SH-SY5Y (cell line): ENCODE results near the gene TACR2.
A peak's percentile ranks its signal among the peaks of the same experiment; 100 is the strongest.

Experiments
- GATA2 ChIP-seq: IDR thresholded peaks from 2 replicates; pipeline ENCODE4 v1.6.1; 2011; ENCODE audit warnings: mild to moderate bottlenecking, low read depth, low read length
- GATA3 ChIP-seq: IDR thresholded peaks from 2 replicates; pipeline ENCODE4 v1.6.1; 2011; ENCODE audit warnings: low read depth, mild to moderate bottlenecking, low read length, moderate library complexity

The TACR2 gene

GRCh38 chr10:69455006-69455763, 38.5 kb upstream of the TACR2 start:
- no peak for TF ChIP-seq GATA3
- no peak for TF ChIP-seq GATA2

GRCh38 chr10:69453795-69454194, 37.1 kb upstream of the TACR2 start:
- TF ChIP-seq GATA3 (no peak), GATA2 (peak; percentile 35; the same call in 1 of the 2 replicates)

GRCh38 chr10:69452676-69453415, 36.1 kb upstream of the TACR2 start:
- TF ChIP-seq GATA2 (no peak), GATA3 (no peak)

- TF ChIP-seq GATA2: no peak
- TF ChIP-seq GATA3: no peak
Measured at GRCh38 chr10:69451784-69452251, 35.1 kb upstream of the TACR2 start.

- no peak for TF ChIP-seq GATA3
- no peak for TF ChIP-seq GATA2
Measured at GRCh38 chr10:69451209-69451783, 34.6 kb upstream of the TACR2 start, which contains the start of gene TSPAN15. Gene TSPAN15 (plus strand): TSS chr10:69451465. CDS start chr10:69451595, 130 bp downstream.

GRCh38 chr10:69449841-69450240, 33.1 kb upstream of the TACR2 start:
- TF ChIP-seq GATA2: no peak
- TF ChIP-seq GATA3: no peak

GRCh38 chr10:69446650-69447151, 30.0 kb upstream of the TACR2 start:
- TF ChIP-seq GATA3: no peak

DNA sequence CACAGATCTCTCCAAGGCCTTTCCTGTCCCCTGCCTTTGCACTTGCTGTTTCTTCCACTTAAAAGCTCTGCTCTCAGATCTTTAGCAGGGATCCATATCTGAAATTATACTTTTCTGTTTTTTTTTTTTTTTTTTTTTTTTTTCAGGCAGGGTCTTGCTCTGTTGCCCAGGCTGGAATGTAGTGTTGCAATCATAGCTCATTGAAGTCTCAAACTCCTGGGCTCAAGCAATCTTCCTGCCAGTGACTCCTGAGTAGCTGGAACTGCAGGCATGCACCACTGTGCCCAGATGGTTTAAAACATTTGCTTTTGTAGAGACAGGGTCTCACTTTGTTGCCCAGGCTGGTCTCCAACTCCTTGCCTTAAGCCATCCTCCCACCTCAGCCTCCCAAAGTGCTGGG, 29.5 kb upstream of the TACR2 start:
- TF ChIP-seq GATA2 (no peak), GATA3 (no peak)

GRCh38 chr10:69445041-69445440, 28.3 kb upstream of the TACR2 start:
- TF ChIP-seq GATA2 (no peak), GATA3 (no peak)

- no peak for TF ChIP-seq GATA2
- TF ChIP-seq GATA3: no peak
Measured at GRCh38 chr10:69443354-69443753, 26.6 kb upstream of the TACR2 start.

GRCh38 chr10:69439813-69440506, 23.2 kb upstream of the TACR2 start:
- TF ChIP-seq GATA3 (no peak), GATA2 (no peak)

GRCh38 chr10:69439350-69439739, 22.6 kb upstream of the TACR2 start:
- TF ChIP-seq GATA3 (no peak), GATA2 (no peak)

GRCh38 chr10:69438536-69439349, 22.0 kb upstream of the TACR2 start:
- TF ChIP-seq GATA2 (no peak; the same call in 1 of the 2 replicates), GATA3 (no peak)
